Esophagus (tissue), 2 donors: ENCODE data around the gene AUTS2. TPM values are rescaled to one million over a fixed set of nuclear protein-coding genes. Genes with fewer than 3 reads are reported as not detected.

ENCODE experiments used
- H3K27ac ChIP-seq, 2 donors: one replicate each; pipeline ENCODE4 v1.5.1; 2013; ENCODE audit warnings: low read depth in 2 of 2, mild to moderate bottlenecking in 2 of 2, inconsistent platforms in 1 of 2, low read length in 1 of 2, moderate library complexity in 1 of 2
- H3K27me3 ChIP-seq, 2 donors: one replicate each; pipeline ENCODE4 v1.6.1; 2013; ENCODE audit warnings: low read length in 2 of 2, control low read depth in 1 of 2, mild to moderate bottlenecking in 1 of 2; ENCODE audit not compliant: insufficient read depth in 2 of 2, control insufficient read depth in 1 of 2
- H3K36me3 ChIP-seq, 2 donors: one replicate each; pipeline ENCODE4 v1.6.1; 2013; ENCODE audit warnings: low read length in 1 of 2; ENCODE audit not compliant: control insufficient read depth in 2 of 2, insufficient read depth in 2 of 2
- H3K4me1 ChIP-seq, 2 donors: one replicate each; pipeline ENCODE4 v1.6.1; 2013; ENCODE audit warnings: low read length in 1 of 2; ENCODE audit not compliant: control insufficient read depth in 2 of 2, insufficient read depth in 2 of 2
- H3K4me3 ChIP-seq, 2 donors: one replicate each; pipeline ENCODE4 v1.5.1; 2013; ENCODE audit warnings: low read length in 2 of 2, mild to moderate bottlenecking in 2 of 2, low read depth in 1 of 2, moderate library complexity in 1 of 2
- H3K9me3 ChIP-seq, 2 donors: one replicate each; pipeline ENCODE4 v1.6.1; 2013; ENCODE audit warnings: mild to moderate bottlenecking in 2 of 2, low read depth in 1 of 2, low read length in 1 of 2, moderate library complexity in 1 of 2; ENCODE audit not compliant: control insufficient read depth in 2 of 2, insufficient read depth in 1 of 2
- WGBS, 2 donors: extraction: QIAGEN DNeasy Blood & Tissue Kit; methylation state at CpG; one replicate each; pipeline ENCODE4 v1.1.7; 2013; 5-methylcytosine and 5-hydroxymethylcytosine counted together
- polyA plus RNA-seq, 2 donors: library from polyadenylated mRNA; stranded (reverse); fragments of 200-250 nt; gene quantifications; one replicate each; pipeline ENCODE4 v1.2.3, GENCODE V29; 2013
- donor health status: healthy with polysubstance abuse.
- donor health status: Bipolar disorder and iron deficiency.

The AUTS2 gene
- polyA plus RNA-seq, 2 donors, result 8.3 to 15.6 TPM

DNA sequence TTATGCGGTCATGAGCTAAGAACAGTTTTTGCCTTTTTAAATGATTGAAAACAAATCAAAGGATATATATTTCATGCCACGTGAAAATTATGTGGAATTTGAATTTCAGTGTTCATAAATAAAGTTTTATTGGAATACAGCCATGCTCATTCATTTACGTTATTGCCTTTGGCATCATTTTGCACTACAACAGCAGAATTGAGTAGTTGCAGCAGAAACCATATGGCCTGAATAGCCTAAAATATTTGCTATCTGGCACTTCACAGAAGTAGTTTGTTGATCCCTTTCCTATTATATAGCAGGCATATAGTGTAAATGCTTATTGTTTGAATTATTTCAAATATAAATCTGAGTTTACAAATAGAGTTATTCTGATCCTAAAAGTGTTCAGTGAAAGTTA, 59.7 kb downstream of the AUTS2 start:
- WGBS, 2 donors, result 66 to 75% methylated on average over 3 of the region's 3 CpGs
- Histone ChIP-seq H3K27ac (no peak overlapping the region), H3K4me1 (no peaks in the 10 kb centered on the region)

DNA sequence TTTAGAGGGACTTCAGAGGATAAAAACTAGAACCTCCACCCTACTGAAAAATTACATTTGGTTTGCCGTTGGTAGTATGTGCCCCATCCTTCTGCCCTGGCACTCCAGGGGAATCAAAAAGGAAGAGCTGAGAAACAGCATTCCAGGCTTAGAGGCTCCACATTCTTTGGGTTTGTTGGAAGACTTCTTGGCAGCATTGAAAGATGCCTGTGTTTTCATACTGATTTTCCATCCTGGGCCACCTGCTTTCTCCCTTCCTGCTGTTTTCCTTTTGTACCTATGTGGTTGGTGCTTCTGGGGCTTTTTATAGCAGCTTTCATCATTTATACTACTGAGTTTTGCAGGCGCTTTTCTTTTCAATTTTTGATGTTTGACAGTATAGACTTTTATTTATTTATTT, 61.7 kb downstream of the AUTS2 start:
- H3K9me3 ChIP-seq, result no peaks in the 10 kb centered on the region
- no peak overlapping the region for H3K4me3 ChIP-seq
- no peaks in the 10 kb centered on the region for H3K27me3 ChIP-seq
- H3K27ac ChIP-seq, result no peak overlapping the region
- H3K36me3 ChIP-seq, result no peaks in the 10 kb centered on the region
- WGBS, 2 donors, result 54 to 70% methylated on average over 2 of the region's 2 CpGs
- H3K4me1 ChIP-seq, result no peaks in the 10 kb centered on the region

More for the DNA sequence above, 59.7 kb downstream of the AUTS2 start:
- H3K4me3 ChIP-seq, result no peak overlapping the region
- no peaks in the 10 kb centered on the region for H3K27me3 ChIP-seq
- no peaks in the 10 kb centered on the region for H3K36me3 ChIP-seq
- H3K9me3 ChIP-seq, result no peaks in the 10 kb centered on the region

DNA sequence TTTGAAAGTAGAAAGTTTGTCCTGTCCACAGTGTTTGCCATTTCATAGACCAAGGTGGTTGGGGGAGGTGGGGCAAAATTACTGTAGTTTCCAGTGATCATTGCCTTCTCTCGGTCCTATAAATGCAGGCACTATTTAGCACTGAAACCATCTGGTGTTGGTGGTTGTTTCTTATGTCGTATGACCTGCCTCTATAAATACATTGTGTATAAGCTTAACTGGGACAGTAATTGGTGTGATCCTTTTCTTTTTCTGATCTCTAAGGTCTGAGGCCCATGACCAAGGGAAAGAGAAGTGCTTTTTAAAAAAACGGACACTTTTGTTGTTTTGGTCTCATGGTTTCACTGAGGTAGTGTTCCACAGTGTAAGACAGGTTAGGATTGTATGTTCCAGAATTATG, 63.1 kb downstream of the AUTS2 start:
- Histone ChIP-seq H3K4me1 (no peaks in the 10 kb centered on the region), H3K27me3 (no peaks in the 10 kb centered on the region), H3K4me3 (no peak overlapping the region), H3K27ac (no peak overlapping the region), H3K9me3 (no peaks in the 10 kb centered on the region), H3K36me3 (no peaks in the 10 kb centered on the region)
- 91 to 95% methylated on average over 3 of the region's 3 CpGs for WGBS, 2 donors

DNA sequence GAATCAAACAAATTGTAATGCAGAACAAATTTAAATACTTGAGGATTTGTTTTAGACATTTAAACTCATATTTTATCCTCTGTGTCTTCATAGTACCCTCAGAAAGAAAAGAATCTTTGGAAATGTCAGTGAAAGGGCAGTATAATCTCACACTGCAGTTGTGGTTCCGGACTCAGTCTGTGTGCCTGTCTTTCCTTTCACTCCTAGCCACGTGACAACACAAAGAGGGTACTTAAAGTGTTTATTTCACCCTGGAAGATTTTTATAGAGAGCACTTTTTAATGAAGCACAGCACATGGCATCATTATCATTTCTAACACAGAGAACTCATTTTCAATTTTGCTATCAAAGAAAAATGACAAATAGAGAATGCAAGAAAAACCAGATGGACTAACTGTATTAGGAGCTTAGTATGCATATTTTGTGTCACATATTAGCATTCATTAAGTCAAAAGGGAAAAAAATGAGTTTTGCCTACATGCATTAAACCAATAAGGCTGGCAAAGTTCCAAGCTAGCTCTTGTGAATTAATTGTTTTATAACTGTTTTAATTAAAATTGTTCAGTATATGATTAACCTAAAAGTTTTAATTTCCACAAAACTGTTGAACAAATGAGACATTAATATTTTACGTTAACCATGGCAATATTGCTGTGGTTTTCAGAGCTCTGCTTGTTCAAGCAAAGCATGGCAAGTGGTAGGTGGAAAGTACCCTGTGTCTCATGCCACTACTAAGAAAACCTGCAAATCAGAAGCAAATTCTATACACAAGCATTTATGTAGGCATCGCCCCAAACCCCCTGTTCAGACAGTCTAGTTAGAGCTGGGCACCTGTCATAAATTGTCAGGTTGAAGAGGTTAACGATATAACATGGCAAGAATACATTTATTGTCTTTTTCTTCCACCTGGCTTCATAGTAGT, 65.9 kb downstream of the AUTS2 start:
- H3K36me3 ChIP-seq, result no peaks in the 10 kb centered on the region
- H3K4me1 ChIP-seq, result no peaks in the 10 kb centered on the region
- H3K4me3 ChIP-seq, result no peak overlapping the region

DNA sequence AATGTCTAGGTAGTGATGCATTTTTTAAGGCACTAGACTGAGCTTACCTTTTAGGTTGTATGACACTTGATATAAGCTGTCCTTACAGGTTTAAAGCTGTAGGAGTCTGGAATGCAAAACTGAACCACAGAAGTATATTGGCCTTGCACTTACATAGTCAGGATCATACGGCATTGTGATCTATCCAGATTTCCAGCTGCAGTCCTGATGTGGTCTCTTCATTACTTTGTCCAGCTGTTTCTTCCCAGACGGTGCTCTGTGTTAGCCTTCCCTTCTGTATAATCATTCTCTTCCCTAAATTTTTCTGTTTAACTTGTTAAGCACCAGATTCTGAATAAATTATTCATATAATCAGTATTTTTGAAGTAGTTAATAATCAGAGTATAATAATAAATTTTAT, 67.1 kb downstream of the AUTS2 start:
- WGBS, 2 donors, result 84 to 88% methylated on average over 2 of the region's 2 CpGs
- Histone ChIP-seq H3K27ac (no peak overlapping the region), H3K27me3 (no peaks in the 10 kb centered on the region), H3K9me3 (no peaks in the 10 kb centered on the region), H3K4me3 (no peak overlapping the region), H3K36me3 (no peaks in the 10 kb centered on the region), H3K4me1 (no peaks in the 10 kb centered on the region)

More for the DNA sequence above, 65.9 kb downstream of the AUTS2 start:
- Histone ChIP-seq H3K9me3 (no peaks in the 10 kb centered on the region), H3K27ac (no peak overlapping the region), H3K27me3 (no peaks in the 10 kb centered on the region)
- 83 to 86% methylated on average over 5 of the region's 5 CpGs for WGBS, 2 donors

DNA sequence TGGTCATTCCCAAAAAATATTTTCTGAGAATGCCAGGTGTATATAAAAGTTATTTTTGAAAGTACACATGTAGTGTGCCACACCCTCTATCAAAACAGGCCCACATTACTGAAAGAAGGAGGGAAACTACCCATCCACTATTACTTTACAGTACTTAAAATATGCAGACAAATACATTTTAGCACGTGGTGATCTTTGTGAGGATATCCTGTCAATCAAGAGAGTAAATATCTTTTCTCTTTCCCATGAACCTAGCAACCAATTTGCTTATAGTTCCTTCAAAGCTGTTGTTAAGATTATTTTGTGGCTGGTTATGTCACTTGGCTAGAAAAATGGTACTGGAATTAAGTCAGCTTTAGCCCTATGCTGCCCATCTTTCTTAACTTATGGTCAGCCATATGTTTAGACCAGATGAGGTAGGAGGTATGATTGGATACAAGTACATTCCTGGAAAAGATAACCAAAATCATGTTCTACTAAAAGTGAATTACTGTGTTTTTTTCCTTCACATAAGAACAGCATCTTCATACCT, 70.1 kb downstream of the AUTS2 start:
- no peaks in the 10 kb centered on the region for H3K4me1 ChIP-seq
- no peak overlapping the region for H3K27ac ChIP-seq
- 8 to 24% methylated on average over 1 of the region's 1 CpG for WGBS, 2 donors

DNA sequence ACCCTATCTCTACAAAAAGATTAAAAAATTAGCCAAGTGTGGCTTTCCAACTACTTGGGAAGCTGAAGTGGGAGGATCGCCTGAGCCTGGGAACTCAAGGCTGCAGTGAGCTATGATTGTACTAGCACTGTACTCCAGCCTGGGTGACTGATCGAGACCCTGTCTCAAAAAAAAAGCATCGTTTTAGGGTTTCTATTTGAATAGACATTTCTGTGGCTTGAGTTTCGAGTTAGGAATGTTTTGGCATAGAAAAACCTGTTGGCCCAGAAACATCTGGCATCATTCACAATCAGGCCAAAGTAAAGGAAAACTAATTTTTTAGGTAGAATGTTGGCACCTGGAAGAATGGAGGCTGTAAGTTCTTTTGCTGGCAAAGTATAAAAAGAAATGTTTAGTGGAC, 72.4 kb downstream of the AUTS2 start:
- Histone ChIP-seq H3K9me3 (no peaks in the 10 kb centered on the region), H3K27ac (no peak overlapping the region), H3K27me3 (no peaks in the 10 kb centered on the region), H3K36me3 (no peaks in the 10 kb centered on the region), H3K4me1 (peaks cover 0 to 2% of the 10 kb centered on the region in 2 donors), H3K4me3 (no peak overlapping the region)
- 28 to 49% methylated on average over 4 of the region's 4 CpGs for WGBS, 2 donors

More for the DNA sequence above, 70.1 kb downstream of the AUTS2 start:
- H3K4me3 ChIP-seq, result no peak overlapping the region
- H3K27me3 ChIP-seq, result no peaks in the 10 kb centered on the region
- H3K9me3 ChIP-seq, result no peaks in the 10 kb centered on the region
- no peaks in the 10 kb centered on the region for H3K36me3 ChIP-seq

DNA sequence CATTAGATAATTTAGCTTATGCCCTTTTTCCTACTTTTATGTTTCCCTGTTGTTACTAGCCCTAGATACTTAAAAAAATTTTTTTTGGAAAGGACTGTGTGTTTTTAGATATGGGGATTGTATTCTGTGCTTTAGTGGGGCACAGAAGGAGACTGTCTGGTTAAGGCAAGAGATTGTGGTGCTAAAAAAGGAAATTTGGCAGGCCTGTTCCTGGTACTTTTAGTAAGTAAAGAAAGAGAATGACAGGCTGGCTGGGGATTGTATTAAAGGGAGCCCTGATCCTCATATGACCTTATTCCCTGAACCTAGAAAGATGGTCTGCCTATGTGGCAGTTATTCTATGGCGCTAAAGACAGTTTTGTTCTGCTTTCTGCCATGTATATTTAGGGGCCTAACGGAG, 74.8 kb downstream of the AUTS2 start:
- 88 to 98% methylated on average over 2 of the region's 2 CpGs for WGBS, 2 donors
- peaks cover 0 to 2% of the 10 kb centered on the region in 2 donors for H3K4me1 ChIP-seq
- H3K27me3 ChIP-seq, result no peaks in the 10 kb centered on the region
- H3K4me3 ChIP-seq, result no peak overlapping the region
- no peak overlapping the region for H3K27ac ChIP-seq
- no peaks in the 10 kb centered on the region for H3K9me3 ChIP-seq
- no peaks in the 10 kb centered on the region for H3K36me3 ChIP-seq

DNA sequence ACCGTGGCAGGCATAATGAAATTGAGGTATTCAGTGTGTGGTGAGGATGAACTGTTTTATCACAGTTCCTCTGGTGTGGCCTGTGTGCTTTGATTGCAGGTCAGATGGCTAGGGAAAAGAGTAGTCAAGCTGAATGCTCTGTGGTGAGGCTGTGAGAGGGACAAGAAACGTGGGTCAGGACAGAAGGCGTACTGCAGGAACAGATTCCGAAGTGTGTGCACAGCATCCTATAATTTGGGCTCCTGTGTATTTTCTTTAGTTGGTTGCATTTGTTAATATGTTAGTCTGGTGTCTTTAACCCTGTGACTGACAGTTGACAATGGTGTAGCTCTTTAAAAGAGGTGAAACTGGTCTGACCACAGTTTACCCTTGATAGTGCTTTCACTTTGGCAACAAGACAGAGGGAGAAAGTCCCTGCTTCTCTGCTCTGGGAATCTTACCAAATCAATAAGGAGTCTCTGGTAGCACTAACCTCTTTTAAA, 76.5 kb downstream of the AUTS2 start:
- Histone ChIP-seq H3K27ac (no peak overlapping the region), H3K36me3 (no peaks in the 10 kb centered on the region), H3K4me3 (no peak overlapping the region), H3K4me1 (peaks cover 0 to 2% of the 10 kb centered on the region in 2 donors), H3K9me3 (no peaks in the 10 kb centered on the region), H3K27me3 (no peaks in the 10 kb centered on the region)
- WGBS, 2 donors, result 61 to 62% methylated on average over 4 of the region's 4 CpGs
